GM19452 (cell line): ENCODE results near the gene TPM1.

Experiments
- ATAC-seq: cut with Tn5 transposase; IDR thresholded peaks from one replicate; pipeline ENCODE4 v1.9.1; 2021; ENCODE audit not compliant: unreplicated experiment

TPM1 gene

GRCh38 chr15:63015618-63016017, 26.9 kb upstream of the TPM1 start:
- ATAC-seq = no peak

- ATAC-seq = no peak
These were observed 26.3 kb upstream of the TPM1 start for GRCh38 chr15:63016234-63016633.

- no peak for ATAC-seq
These were observed 23.9 kb upstream of the TPM1 start for GRCh38 chr15:63018639-63019038.

GRCh38 chr15:63019511-63020109, 22.9 kb upstream of the TPM1 start:
- no peak for ATAC-seq

- ATAC-seq = no peak
These were observed 22.4 kb upstream of the TPM1 start for GRCh38 chr15:63020128-63020527.

GRCh38 chr15:63020759-63021430, 21.7 kb upstream of the TPM1 start:
- ATAC-seq = no peak

GRCh38 chr15:63022181-63022580, 20.4 kb upstream of the TPM1 start:
- ATAC-seq = no peak

GRCh38 chr15:63022663-63023062, 19.9 kb upstream of the TPM1 start:
- no peak for ATAC-seq

- ATAC-seq = no peak
These were observed 19.1 kb upstream of the TPM1 start for GRCh38 chr15:63023351-63023945.

- ATAC-seq = no peak
These were observed 17.1 kb upstream of the TPM1 start for GRCh38 chr15:63025460-63025859.

GRCh38 chr15:63027646-63028045, 14.9 kb upstream of the TPM1 start:
- ATAC-seq = no peak

GRCh38 chr15:63028442-63029110, 14.0 kb upstream of the TPM1 start:
- ATAC-seq = no peak

GRCh38 chr15:63029676-63030075, 12.9 kb upstream of the TPM1 start:
- ATAC-seq = no peak

- no peak for ATAC-seq
These were observed 12.4 kb upstream of the TPM1 start for GRCh38 chr15:63030101-63030551.

GRCh38 chr15:63034578-63034977, 8.0 kb upstream of the TPM1 start:
- no peak for ATAC-seq

- ATAC-seq = no peak
These were observed 7.3 kb upstream of the TPM1 start for GRCh38 chr15:63035253-63035652.

- ATAC-seq = no peak
These were observed 6.6 kb upstream of the TPM1 start for GRCh38 chr15:63035977-63036376.

GRCh38 chr15:63037976-63038720, 4.4 kb upstream of the TPM1 start:
- ATAC-seq = no peak

GRCh38 chr15:63038926-63039673, 3.4 kb upstream of the TPM1 start:
- ATAC-seq = no peak

- no peak for ATAC-seq
These were observed 2.7 kb upstream of the TPM1 start for GRCh38 chr15:63039811-63040210.

GRCh38 chr15:63040509-63040908, 2.0 kb upstream of the TPM1 start:
- no peak for ATAC-seq
